EH (cell line): ENCODE results near the gene NMS.
A peak's percentile ranks its signal among the peaks of the same experiment; 100 is the strongest.
"Not testable (repeated sequence)": the region's sequence is repeated elsewhere in the genome, so short reads cannot be mapped to it uniquely, and the experiment has no call there.

ENCODE experiments used
- DNase-seq: peaks from one replicate; pipeline ENCODE4 v3.0.0-alpha.2; 2015; ENCODE audit warnings: low read depth

NMS gene, protein sequence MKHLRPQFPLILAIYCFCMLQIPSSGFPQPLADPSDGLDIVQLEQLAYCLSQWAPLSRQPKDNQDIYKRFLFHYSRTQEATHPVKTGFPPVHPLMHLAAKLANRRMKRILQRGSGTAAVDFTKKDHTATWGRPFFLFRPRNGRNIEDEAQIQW

DNA sequence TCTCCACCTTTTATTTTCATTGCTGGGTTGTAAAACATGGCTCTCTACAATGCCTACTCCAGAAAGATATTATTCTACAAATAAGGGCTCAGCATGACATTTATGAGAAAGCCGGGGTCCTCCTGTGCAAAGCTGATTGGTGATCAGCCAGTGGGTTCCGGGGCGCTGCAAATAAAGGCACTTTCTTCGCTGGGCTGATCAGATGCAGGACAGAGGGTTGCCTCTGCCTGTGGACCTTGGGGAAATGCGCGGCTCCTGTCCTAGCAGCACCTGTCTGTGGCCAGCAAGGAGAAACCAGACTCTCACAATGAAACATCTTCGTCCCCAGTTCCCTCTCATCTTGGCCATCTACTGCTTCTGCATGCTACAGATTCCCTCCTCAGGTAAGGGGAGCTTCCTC, at the start of gene NMS:
TSS of gene NMS (plus strand) at position 301 of the 400 bp plus-strand sequence. CDS start at position 308, 7 bp downstream.
- no peak for DNase-seq

DNA sequence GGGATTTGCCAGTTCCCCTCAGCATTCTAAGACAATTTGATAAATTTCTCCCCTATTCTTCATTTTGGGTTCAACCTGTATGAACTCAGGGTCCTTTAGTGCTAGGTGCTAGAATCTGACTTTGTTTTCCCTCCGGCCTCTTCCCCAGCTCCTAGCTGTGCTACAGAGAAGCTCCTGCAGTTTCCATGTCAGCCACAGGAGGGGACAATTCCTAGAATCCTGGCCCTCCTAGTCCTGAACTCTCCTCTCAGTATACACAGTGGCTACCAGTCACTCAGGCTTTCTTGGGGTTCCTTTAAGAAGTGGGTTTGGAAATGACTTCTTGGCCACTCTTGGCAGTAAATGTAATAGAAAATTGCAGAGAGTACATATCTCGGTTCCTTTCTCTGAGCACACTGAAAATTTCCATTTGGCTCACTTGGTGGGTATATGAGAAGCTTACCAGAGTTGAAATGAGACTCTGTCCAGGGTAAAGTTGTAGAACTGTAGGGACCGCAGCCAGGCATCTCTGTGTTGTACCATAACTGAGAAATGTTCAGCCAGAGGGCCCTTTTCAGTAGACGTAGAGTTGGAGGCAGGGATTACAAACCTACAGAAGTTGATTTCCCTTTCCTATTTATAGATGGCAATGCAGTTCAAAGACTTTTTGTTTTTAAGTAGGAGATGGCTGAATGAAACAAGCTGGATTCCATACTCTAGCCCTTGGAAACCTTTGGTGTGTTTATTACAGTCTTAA, 47.8 kb upstream of the NMS start:
- peak; percentile 46 for DNase-seq

DNA sequence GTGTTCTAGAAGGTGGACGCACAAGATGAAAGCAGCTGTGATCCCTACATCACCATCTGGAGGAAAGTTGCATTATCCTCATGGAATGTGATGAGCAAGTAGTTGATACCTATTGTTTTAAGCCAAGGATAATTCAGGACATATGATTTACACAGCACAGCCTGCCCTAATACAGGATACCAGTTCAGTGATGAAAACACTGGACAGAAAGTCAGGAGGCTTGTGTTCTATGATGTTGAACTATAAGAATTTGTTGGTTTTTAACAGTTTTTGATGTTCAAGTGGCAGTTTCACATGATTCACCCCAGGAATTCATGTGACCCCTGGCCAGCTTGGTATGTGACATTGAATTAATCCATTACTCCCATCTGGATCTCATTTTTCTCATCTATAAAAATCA, 46.7 kb upstream of the NMS start:
- peak; percentile 61 for DNase-seq

DNA sequence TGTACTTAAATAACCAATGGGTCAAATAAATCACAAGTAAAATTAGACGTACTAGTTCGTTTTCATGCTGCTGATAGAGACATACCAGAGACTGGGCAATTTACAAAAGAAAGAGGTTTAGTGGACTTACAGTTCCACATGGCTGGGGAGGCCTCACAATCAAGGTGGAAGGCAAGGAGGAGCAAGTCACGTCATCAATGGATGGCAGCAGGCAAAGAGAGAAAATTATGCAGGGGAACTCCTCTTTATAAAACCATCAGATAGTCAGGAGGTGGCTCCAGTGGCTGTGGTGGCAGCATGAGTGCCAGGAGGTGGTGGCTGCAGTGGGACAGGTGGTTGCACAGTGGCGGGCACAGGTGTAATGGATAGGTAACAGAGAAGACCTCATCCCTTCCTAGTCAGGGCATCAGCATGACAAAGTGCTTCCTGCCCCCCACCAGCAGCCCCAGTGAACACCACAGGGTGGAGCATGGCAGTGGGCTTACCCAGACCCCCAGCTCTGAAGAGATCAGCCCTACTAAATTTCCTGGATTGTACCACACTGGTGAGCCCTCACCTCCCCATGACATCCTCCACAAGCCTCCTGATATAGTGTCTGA, 45.9 kb upstream of the NMS start:
- DNase-seq = no peak

DNA sequence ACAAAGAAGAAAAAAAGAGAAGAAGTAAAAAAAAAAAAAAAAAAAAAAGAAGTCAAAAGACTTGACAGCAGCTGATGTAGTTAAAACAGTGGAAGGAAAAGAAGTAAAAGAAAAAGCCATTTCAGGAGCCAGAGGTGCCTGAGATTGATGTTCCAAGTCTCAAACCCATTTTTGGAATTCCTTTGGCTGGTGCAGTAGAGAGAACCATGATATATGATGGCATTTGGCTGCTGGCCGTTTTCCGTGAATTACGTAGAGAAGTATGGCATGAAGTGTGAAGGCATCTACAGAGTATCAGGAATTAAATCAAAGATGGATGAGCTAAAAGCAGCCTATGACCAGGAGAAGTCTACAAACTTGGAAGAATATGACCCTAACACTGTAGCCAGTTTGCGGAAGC, 45.2 kb upstream of the NMS start:
- DNase-seq = no peak

DNA sequence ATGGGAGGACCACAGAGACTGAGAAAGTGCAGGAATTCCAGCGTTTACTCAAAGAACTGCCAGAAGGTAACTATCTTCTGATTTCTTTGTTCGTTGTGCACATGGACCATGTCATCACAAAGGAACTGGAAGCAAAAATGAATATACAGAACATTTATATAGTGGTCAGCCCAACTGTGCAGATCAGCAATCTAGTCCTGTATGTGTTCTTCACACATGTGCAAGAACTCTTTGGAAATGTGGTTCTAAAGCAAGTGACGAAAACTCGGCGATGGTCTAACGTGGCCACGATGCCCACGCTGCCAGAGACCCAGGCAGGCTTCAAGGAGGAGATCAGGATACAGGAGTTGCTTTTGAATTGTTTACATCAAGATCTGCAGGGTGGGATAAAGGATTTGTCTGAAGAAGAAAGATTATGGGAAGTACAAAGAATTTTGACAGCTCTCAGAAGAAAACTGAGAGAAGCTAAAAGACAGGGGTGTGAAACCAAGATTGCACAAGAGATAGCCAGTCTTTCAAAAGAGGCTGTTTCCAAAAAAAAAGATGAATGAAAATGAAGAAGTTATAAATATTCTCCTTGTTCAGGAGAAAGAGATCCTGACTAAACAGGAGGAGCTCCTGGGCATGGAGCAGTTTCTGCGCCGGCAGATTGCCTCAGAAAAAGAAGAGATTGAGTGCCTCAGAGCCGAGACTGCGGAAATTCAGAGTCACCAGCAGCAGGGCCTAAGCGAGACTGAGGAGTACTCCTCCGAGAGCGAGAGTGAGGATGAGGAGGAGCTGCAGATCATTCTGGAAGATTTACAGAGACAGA, 44.5 kb upstream of the NMS start:
- no peak for DNase-seq

DNA sequence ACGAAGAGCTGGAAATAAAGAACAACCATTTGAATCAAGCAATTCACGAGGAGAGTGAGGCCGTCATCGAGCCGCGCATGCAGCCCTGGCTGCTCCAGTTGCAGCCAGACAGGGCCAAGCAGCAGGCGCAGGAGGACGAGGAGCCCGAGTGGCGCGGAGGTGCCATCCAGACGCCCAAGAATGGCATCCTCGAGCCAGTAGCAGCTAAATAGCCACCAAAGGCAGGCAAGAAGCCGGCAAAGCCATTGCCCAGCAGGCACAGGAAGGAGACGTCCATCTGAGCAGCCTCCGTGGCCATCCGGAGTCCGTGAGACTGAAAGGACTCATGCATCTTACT, 43.9 kb upstream of the NMS start:
- DNase-seq = no peak

DNA sequence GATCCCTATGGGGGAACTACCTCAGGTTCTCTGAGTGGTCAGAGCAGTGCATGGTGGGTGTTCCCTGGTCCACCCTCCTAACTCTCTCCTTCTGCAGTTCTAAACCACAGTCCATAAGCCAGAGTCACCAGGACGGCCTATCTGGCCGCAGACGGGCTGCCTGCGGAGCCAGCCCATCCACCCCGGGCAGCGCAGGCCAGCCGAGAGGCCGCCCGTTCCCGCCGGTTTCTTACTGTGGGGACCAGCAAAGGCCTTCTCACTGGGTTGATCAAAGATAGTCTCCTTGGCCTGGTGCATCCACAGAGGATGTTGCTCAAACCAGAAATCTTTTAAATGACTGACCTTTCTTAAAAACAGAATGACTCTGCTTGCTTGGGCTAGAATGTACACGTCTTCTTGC, 43.2 kb upstream of the NMS start:
- DNase-seq = no peak

DNA sequence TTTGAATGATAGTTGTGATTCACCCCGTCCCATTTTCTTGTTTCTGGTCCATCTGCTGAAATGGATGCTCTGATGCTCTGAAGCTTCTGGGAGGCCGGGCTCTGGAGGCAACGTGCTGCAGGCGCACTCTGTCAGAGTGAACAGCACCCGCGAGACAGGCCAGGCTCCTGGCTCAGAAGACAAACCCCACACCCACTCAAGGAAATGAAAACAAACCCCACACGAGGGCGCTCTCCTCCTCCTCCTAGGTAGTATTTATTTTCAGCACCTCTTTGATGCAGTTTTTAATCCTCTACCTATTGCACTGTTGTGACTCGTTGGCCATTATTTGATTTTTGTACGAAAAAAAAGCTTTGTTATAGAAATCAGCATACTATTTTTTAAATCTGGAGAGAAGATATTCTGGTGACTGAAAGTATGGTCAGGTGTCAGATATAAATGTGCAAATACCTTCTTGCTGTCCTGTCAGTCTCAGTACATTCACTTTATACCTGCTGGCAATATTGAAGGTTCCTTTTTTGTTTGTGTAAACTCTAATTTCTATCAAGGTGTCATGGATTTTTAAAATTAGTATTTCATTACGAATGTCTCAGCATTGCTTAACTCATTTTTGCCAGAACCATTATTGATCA, 42.5 kb upstream of the NMS start:
- DNase-seq = peak; percentile 49

DNA sequence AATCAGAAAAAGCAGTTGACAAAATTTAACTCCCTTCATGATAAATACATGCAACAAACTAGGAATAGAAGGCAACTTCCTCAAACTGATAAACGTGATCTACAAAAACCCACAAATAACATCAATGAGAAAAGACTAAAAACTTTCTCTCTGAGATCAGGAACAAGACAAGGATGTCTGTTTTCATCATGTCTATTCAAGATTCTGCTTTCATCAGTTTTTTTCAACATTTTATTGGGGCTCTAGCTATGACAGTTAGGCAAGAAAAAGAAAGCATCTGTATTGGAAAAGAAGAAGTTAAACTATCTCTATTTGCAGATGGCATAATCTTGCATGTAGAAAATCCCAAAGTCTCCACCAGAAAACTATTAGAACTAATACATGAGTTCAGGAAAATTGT, 40.6 kb upstream of the NMS start:
- no peak for DNase-seq

DNA sequence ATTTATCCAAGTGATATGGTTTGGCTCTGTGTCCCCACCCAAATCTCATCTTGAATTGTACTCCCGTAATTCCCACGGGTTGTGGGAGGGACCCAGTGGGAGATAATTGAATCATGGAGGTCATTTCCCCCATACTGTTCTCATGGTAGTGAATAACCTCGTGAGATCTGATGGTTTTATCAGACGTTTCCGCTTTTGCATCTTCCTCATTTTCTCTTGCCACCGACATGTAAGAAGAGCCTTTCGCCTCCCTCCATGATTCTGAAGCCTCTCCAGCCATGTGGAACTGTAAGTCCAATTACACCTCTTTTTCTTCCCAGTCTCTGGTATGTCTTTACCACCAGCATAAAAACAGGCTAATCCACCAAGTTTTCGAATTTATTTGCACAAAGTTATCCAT, 32.5 kb upstream of the NMS start:
- DNase-seq = no peak

DNA sequence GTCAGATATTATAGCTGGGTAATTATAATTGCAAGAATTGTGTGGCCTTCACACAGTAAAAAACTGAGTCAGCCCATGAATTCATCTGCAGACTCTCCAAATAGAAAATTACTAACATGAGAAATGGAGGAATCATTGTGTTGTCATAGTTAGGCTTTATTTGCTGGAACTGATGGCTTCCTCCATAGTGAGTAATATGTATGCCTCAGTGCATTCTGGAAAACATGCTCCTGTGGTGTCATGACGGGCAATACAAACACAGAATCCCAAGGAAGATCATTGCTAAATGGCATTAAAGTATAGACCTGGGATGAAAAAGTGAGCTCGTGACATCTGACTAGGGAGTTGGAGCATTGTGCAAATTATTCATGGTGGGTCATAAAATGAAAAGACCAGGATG, 23.6 kb upstream of the NMS start:
- no peak for DNase-seq

DNA sequence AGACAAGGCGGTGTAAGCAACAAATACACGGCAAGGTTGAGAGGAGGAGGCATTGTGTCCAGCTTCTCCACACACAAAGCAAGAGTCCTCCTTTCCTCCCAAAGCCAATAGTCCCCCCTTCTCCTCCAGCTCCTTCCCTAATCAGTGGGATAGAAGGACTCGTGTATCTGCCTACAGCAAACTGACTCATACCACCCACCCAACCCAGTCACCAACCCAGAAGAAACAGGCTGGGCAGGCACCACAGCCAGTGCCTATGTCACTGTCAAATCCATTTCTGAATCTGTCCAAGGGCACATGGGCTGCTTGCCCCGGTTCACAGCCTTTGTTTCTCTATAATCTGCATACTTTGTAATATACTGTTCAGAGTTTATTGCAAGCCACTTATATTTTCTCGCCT, 19.2 kb upstream of the NMS start:
- DNase-seq = no peak

DNA sequence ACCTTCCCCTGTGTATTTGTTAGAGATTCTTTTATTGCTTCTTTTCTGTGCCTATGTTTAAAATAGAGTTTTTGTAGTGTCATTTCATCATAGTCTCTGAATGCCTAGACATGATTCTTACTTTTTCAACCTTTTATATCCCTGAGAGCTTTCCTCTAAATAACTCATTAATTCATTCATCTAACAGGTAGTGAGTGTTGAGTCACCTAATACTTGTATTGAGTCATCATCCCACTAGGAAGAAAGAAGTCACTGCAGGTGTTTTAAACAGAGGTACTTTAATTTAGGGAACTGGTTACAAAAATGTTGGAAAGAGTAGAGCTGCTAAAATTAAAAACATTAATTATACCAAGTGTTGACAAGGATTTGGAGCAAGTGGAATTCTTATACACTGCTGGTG, 18.5 kb upstream of the NMS start:
- no peak for DNase-seq

DNA sequence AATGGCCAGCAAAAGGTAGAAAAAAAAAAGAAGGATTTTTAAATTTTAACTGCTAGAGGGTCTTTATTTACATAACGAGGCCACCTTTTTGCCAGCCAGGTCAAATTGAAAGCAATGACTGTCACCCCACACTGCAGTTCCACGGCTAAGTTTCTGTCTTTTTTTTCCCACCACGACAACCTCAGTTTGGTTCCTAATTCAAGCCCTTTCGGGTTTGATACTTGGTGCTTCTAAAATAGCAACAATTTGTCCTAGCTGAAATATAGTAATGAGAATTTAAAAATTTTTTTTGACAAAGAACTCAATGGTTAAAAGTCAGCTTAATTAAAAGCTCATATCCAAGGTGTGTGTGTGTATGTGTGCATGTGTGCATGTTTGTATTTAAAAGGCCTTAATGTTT, 16.4 kb upstream of the NMS start:
- DNase-seq = no peak

DNA sequence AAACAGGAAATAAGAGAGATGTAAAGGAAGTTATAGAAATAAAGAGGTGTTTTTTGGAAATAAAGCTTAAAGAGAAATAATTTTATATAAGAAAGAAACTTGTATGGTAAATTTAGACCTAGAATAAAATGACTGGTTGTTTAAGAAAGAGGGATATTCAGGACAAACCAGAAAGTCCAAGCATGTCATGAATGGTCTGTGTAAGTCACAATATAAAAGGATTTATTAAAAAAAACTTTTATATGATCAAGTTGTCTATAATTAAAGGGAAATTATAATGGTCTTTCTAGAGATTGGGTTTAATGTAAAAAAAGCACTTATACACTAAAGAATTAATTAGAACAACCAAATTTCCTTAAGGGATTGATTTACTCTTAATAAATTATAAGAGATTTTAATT, 13.9 kb upstream of the NMS start:
- DNase-seq = not testable (repeated sequence)

DNA sequence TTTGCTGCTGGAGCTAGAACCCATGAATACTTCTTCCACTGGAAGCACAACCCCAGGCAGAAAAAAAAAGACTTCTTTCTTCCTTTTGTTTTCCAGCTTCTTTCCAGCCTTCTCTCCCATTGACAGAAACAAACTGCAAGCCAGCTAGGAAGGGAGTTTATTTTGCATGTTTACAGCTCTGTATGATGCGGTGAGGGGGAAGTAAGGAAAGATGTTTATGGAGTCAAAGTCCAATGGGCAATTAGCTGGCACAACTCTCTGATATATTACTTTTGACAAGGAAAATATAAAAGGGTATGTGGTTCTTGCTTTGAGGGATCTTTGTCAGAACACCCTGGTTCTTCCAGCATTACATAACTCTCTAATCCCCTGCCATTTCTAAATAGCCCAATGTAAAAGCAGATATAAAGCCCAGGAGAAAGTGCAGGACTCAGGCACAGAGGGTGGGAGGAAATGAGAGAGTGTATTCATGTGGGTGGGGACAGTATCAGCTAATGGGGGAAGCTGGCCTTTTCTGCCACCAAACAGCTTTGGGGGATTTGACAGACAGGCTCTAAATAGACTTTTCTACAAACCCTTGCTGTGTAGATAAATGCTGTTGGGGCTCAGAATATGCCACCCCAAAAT, 9.3 kb upstream of the NMS start:
- no peak for DNase-seq

DNA sequence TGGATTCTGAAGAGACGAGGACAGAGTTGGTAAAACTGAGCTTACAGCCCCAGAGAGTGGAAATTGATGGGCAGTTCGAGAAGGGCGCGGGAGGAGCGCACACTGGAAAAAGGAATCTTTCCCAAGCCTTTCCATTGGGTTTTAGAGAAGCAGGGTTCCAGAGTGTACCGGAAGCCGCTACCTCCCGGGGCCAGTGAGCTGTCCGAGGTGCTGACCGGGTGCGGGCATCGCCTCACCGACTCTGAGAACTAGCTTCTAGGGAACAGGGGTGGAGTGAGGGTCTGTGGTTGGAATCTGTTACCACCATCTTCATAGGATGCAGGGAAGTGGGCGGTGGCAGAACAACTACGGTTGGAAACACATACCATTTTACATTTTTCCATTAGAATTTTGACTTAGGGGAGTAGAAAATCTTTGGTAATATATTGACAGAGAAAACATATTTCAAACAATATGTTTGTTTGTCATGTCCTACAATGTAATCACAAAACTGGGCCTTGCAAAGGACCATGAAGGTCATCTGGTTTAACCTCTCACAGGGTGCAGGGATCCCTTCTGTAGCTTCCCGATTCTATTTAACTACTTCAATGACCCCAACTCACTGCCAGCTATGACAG, 724 bp downstream of the NMS start:
- peak; percentile 41 for DNase-seq

DNA sequence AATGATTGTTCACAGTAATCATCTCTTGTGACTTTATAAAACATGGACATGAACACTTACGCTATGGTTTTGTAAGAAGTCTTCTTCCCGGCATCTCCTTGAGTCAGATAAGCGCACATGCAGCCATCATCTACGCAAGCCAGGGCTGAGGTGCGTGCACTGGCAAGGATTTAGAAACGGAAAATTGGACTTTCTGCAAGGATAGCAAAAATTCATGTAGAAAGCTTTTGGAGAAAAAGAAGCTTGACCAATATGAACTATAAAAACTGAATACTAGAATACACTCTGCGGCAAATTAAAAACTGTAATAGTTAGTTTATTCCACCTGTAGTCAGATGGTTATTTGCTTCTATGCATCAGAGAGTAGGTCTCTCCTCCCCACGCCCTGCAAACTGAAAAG, 6.3 kb downstream of the NMS start:
- no peak for DNase-seq

DNA sequence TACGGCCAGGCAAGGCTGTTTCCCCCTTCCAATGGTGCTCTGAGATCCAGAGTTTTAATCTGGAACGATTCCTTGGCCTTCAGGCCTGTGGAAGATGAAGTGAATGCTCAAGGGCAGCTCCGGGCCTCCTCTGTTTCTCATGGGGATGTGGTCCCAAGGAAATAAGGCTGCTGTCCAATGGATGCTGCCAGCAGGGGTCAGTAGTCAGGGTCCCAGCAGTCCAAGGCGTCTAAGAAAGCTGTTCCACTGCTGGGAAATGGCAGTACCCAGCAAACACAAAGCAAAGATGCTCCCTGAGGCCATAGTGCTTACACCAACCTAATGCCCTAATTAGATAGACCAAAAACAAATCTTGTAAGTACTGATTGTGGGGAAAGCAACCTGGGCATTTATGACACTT, 12.5 kb downstream of the NMS start:
- DNase-seq = no peak

DNA sequence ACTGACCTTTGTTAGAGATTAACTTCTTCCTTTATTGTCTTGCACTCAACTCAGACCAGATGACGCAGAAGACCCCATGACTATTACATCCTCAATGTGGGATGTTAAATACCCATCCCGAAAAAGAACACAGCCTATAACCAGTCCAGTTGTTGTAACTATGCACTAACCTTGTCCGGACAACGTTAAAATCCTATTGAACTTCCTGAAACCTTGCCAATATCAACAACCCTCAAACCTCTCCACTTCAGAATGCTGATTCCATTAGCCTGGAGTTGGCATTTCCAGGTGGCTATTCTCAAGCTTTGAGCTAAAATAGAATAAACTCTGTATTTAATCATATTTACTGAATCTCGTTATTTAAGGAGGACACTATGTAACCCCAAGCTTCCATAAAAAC, 13.6 kb downstream of the NMS start:
- no peak for DNase-seq

DNA sequence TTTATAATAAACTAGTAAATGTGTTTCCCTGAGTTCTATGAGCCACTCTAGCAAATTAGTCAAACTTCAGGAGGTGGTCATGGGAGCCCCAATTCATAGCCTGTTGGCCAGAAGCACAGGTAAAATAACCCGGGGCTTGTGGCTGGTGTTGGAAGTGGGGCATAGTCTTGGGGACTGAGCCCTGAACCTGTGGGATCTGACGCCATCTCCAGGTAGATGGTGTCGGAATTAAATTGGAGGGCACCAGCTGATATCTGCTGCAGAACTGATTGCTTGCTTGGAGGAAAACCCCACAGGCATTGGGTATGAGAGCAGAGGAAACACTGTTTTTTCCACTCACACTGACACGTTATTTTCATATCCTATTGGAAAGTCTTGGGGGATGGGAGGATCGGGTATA, 14.1 kb downstream of the NMS start:
- no peak for DNase-seq
